MM.1S (cell line): Measurements from ENCODE around the gene CCDC198.

Source experiments
- DNase-seq: peaks from one replicate; pipeline ENCODE4 v3.0.0-alpha.2; 2015
- H2AFZ ChIP-seq: fragments of 300-600 bp; sonication (generic); 2 replicates; pipeline ENCODE4 v1.6.0; 2016; ENCODE audit warnings: antibody characterized with exemption, low read length
- H3F3A ChIP-seq: fragments of 300-600 bp; sonication (generic); 2 replicates; pipeline ENCODE4 v1.6.1; 2016; ENCODE audit warnings: mild to moderate bottlenecking, antibody characterized with exemption, low read length, moderate library complexity, mixed read lengths; ENCODE audit not compliant: insufficient read depth
- H3K27ac ChIP-seq: fragments of 300-600 bp; sonication (generic); 2 replicates; pipeline ENCODE4 v1.5.1; 2016; ENCODE audit warnings: mild to moderate bottlenecking, low read length
- H3K27me3 ChIP-seq: fragments of 300-600 bp; sonication (generic); replicated peaks from 2 replicates; pipeline ENCODE4 v1.6.0; 2016; ENCODE audit warnings: low read length; ENCODE audit not compliant: insufficient read depth
- H3K36me3 ChIP-seq: fragments of 300-600 bp; sonication (generic); replicated peaks from 2 replicates; pipeline ENCODE4 v1.6.1; 2016; ENCODE audit warnings: mild to moderate bottlenecking, low read length, mixed read lengths; ENCODE audit not compliant: insufficient read depth
- H3K4me1 ChIP-seq: fragments of 300-600 bp; sonication (generic); 2 replicates; pipeline ENCODE4 v1.6.1; 2016; ENCODE audit warnings: low read length, mixed read lengths
- H3K4me2 ChIP-seq: fragments of 300-600 bp; sonication (generic); 2 replicates; pipeline ENCODE4 v1.6.0; 2016; ENCODE audit warnings: low read depth, low read length
- H3K4me3 ChIP-seq: fragments of 300-600 bp; sonication (generic); 2 replicates; pipeline ENCODE4 v1.5.1; 2016; ENCODE audit warnings: low read length, mixed read lengths
- H3K79me2 ChIP-seq: fragments of 300-600 bp; sonication (generic); 2 replicates; pipeline ENCODE4 v1.6.1; 2016; ENCODE audit warnings: mixed run types, low read length, mixed read lengths
- H3K9ac ChIP-seq: fragments of 300-600 bp; sonication (generic); 2 replicates; pipeline ENCODE4 v1.6.1; 2016; ENCODE audit warnings: low read length, mixed read lengths
- H3K9me2 ChIP-seq: fragments of 300-600 bp; sonication (generic); replicated peaks from 2 replicates; pipeline ENCODE4 v1.6.1; 2016; ENCODE audit warnings: mild to moderate bottlenecking, low read length, mixed read lengths; ENCODE audit not compliant: insufficient read depth
- H3K9me3 ChIP-seq: fragments of 300-600 bp; sonication (generic); replicated peaks from 2 replicates; pipeline ENCODE4 v1.6.1; 2016; ENCODE audit warnings: mild to moderate bottlenecking, low read length, mixed read lengths; ENCODE audit not compliant: insufficient read depth
- H4K20me1 ChIP-seq: fragments of 300-600 bp; sonication (generic); 2 replicates; pipeline ENCODE4 v1.6.1; 2016; ENCODE audit warnings: mild to moderate bottlenecking, low read length, moderate library complexity, mixed read lengths; ENCODE audit not compliant: insufficient read depth
- EZH2 ChIP-seq: fragments of 300-600 bp; sonication (generic); optimal IDR thresholded peaks from 2 replicates; pipeline ENCODE3; 2017; ENCODE audit warnings: low read depth, mild to moderate bottlenecking, antibody characterized with exemption, low read length, mixed read lengths
- EZH2phosphoT487 ChIP-seq: fragments of 300-600 bp; sonication (generic); IDR thresholded peaks from 2 replicates; pipeline ENCODE4 v1.6.1; 2018; ENCODE audit warnings: antibody characterized with exemption, low read length
- TF ChIP-seq, protein P1 (sequence below): fragments of 300-600 bp; sonication (generic); IDR thresholded peaks from 2 replicates; pipeline ENCODE4 v1.5.1; 2016; ENCODE audit warnings: antibody characterized with exemption, low read length, mixed read lengths

Gene CCDC198

DNA sequence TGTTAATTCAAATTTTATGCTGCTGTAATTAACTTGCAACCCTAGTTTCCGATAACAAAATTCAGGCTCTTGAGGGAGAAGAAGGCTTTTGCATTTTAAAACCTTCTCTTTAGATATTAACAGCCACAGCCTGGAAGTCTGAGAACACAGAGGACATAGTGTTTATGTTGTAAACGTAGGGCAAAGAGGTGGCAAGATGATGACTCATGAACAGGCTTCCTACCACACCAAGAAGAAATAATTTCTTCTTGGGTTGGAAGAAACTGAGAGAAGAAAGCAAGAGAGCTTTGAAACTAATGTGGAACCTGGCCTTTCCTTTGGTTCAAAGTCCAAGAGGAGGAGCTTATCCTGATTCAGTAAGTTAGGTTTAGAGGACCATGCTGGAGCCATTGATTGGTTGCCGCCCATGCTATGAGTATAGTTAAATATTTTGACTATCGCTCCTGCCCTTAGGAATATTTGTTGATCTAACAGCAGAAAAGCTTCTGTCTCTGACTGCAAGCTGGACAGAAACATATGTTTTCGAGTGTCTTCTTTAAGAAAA, 31.8 kb downstream of the CCDC198 start:
- Histone ChIP-seq H2AFZ (no peak overlapping the region), H3K4me3 (no peak overlapping the region), H4K20me1 (no peaks in the 10 kb centered on the region), H3K9me3 (no peaks in the 10 kb centered on the region), H3K79me2 (no peaks in the 10 kb centered on the region), H3K27ac (no peak overlapping the region), H3K9ac (no peak overlapping the region), H3K4me2 (no peak overlapping the region), H3K4me1 (no peaks in the 10 kb centered on the region), H3K9me2 (no peaks in the 10 kb centered on the region), H3K27me3 (no peaks in the 10 kb centered on the region), H3F3A (no peaks in the 10 kb centered on the region), H3K36me3 (no peaks in the 10 kb centered on the region)
- TF ChIP-seq, protein P1, sequence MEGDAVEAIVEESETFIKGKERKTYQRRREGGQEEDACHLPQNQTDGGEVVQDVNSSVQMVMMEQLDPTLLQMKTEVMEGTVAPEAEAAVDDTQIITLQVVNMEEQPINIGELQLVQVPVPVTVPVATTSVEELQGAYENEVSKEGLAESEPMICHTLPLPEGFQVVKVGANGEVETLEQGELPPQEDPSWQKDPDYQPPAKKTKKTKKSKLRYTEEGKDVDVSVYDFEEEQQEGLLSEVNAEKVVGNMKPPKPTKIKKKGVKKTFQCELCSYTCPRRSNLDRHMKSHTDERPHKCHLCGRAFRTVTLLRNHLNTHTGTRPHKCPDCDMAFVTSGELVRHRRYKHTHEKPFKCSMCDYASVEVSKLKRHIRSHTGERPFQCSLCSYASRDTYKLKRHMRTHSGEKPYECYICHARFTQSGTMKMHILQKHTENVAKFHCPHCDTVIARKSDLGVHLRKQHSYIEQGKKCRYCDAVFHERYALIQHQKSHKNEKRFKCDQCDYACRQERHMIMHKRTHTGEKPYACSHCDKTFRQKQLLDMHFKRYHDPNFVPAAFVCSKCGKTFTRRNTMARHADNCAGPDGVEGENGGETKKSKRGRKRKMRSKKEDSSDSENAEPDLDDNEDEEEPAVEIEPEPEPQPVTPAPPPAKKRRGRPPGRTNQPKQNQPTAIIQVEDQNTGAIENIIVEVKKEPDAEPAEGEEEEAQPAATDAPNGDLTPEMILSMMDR, result no peak
- TF ChIP-seq EZH2, result no peak
- no peak for TF ChIP-seq EZH2phosphoT487
- DNase-seq, result no peak

DNA sequence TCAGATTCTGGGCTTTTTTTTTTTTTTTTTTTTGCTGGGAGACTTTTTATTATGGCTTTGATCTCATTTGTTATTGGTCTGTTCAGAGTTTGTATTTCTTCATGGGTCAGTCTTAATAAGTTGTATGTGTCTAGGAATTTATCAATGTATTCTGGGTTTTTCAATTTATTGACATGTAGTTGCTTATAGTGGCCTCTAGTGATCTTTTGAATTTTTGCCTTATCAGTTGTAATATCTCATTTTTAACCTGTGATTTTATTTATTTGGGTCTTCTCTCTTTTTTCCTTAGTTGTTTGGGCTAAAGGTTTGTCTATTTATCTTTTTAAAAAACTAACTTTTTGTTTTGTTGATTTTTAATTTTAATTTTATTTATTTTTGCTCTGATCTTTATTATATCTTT, 57.7 kb downstream of the CCDC198 start:
- Histone ChIP-seq H3K4me1 (no peaks in the 10 kb centered on the region), H3K79me2 (no peaks in the 10 kb centered on the region), H4K20me1 (no peaks in the 10 kb centered on the region), H3K27me3 (no peaks in the 10 kb centered on the region), H3K4me2 (no peak overlapping the region), H3K36me3 (no peaks in the 10 kb centered on the region), H3K27ac (no peak overlapping the region), H3K4me3 (no peak overlapping the region), H3K9me3 (no peaks in the 10 kb centered on the region), H3K9me2 (no peaks in the 10 kb centered on the region), H3K9ac (no peak overlapping the region), H2AFZ (no peak overlapping the region), H3F3A (no peaks in the 10 kb centered on the region)
- TF ChIP-seq EZH2phosphoT487, result no peak
- TF ChIP-seq, protein P1, result no peak
- TF ChIP-seq EZH2, result no peak
- DNase-seq, result no peak

DNA sequence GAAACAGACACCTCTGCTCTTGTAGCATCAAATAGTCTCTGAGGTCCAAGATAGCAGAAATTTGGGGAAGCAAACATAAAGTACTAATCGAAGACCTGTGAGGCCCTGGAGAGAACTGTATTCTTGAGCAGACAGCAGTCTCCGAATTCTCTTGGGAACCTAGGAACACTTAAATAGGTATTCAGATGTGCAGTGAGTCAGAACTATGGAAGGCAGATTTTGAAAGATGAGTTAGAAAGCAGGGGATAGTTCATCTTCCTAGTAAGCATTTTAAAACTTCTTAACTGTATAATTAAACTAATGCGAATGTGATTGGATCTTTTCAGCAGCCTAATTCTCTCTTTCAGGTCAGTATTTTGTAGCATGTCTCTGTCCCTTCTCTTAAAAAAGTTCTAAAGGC, 72.7 kb downstream of the CCDC198 start:
- H3K9ac ChIP-seq, result no peak overlapping the region
- no peak overlapping the region for H2AFZ ChIP-seq
- TF ChIP-seq EZH2, result no peak
- TF ChIP-seq, protein P1, result no peak
- no peaks in the 10 kb centered on the region for H4K20me1 ChIP-seq
- no peaks in the 10 kb centered on the region for H3F3A ChIP-seq
- no peak overlapping the region for H3K27ac ChIP-seq
- no peaks in the 10 kb centered on the region for H3K36me3 ChIP-seq
- no peaks in the 10 kb centered on the region for H3K79me2 ChIP-seq
- H3K27me3 ChIP-seq, result no peaks in the 10 kb centered on the region
- no peaks in the 10 kb centered on the region for H3K4me1 ChIP-seq
- no peak for DNase-seq
- no peak overlapping the region for H3K4me2 ChIP-seq
- no peak overlapping the region for H3K4me3 ChIP-seq
- no peaks in the 10 kb centered on the region for H3K9me2 ChIP-seq
- no peaks in the 10 kb centered on the region for H3K9me3 ChIP-seq
